Stimulated activated CD4-positive, alpha-beta T cell treated with anti-CD3 and anti-CD28 coated beads, Interleukin-12 subunit alpha, Interleukin-12 subunit beta, amount 100 ng/mL, for 4 hours (primary cell): Measurements from ENCODE around the gene KATNB1.

Experiments used
- DNase-seq: peaks from one replicate; pipeline ENCODE4 v3.0.0-alpha.2; 2020

The KATNB1 gene

GRCh38 chr16:57758331-57759117 is 23.0 kb downstream of the KATNB1 start:
- no peak for DNase-seq

GRCh38 chr16:57759131-57759530 is 23.6 kb downstream of the KATNB1 start:
- DNase-seq: no peak

GRCh38 chr16:57759541-57760356 is 24.2 kb downstream of the KATNB1 start:
- DNase-seq: no peak

GRCh38 chr16:57760357-57761160 is 25.0 kb downstream of the KATNB1 start:
- no peak for DNase-seq

- no peak for DNase-seq
Measured at GRCh38 chr16:57761301-57761700, 25.7 kb downstream of the KATNB1 start.

- no peak for DNase-seq
Measured at GRCh38 chr16:57761957-57762356, 26.4 kb downstream of the KATNB1 start.

GRCh38 chr16:57762365-57763040 is 26.9 kb downstream of the KATNB1 start:
- no peak for DNase-seq

GRCh38 chr16:57763285-57764005 is 27.9 kb downstream of the KATNB1 start:
- no peak for DNase-seq

- no peak for DNase-seq
Measured at GRCh38 chr16:57764006-57764340, 28.4 kb downstream of the KATNB1 start.

- no peak for DNase-seq
Measured at GRCh38 chr16:57764341-57765159, 29.0 kb downstream of the KATNB1 start.

- no peak for DNase-seq
Measured at GRCh38 chr16:57765160-57765728, 29.7 kb downstream of the KATNB1 start.

- DNase-seq: no peak
Measured at GRCh38 chr16:57766714-57767348, 31.3 kb downstream of the KATNB1 start.

- DNase-seq: no peak
Measured at GRCh38 chr16:57769541-57770145, 34.1 kb downstream of the KATNB1 start.

GRCh38 chr16:57770361-57770760 is 34.8 kb downstream of the KATNB1 start:
- DNase-seq: no peak

GRCh38 chr16:57771141-57771785 is 35.7 kb downstream of the KATNB1 start:
- no peak for DNase-seq

- no peak for DNase-seq
Measured at GRCh38 chr16:57773019-57773418, 37.4 kb downstream of the KATNB1 start.

- no peak for DNase-seq
Measured at GRCh38 chr16:57773655-57774295, 38.2 kb downstream of the KATNB1 start.

- DNase-seq: no peak
Measured at GRCh38 chr16:57774705-57775285, 39.2 kb downstream of the KATNB1 start.
